GM19193 (cell line): Measurements from ENCODE around the gene ITGB6.

Experiments
- POLR2A ChIP-seq: IDR thresholded peaks from 4 replicates; pipeline ENCODE4 v1.6.1; 2011; ENCODE audit not compliant: insufficient read depth, insufficient read length; ENCODE audit errors: extremely low read depth

Gene ITGB6

DNA sequence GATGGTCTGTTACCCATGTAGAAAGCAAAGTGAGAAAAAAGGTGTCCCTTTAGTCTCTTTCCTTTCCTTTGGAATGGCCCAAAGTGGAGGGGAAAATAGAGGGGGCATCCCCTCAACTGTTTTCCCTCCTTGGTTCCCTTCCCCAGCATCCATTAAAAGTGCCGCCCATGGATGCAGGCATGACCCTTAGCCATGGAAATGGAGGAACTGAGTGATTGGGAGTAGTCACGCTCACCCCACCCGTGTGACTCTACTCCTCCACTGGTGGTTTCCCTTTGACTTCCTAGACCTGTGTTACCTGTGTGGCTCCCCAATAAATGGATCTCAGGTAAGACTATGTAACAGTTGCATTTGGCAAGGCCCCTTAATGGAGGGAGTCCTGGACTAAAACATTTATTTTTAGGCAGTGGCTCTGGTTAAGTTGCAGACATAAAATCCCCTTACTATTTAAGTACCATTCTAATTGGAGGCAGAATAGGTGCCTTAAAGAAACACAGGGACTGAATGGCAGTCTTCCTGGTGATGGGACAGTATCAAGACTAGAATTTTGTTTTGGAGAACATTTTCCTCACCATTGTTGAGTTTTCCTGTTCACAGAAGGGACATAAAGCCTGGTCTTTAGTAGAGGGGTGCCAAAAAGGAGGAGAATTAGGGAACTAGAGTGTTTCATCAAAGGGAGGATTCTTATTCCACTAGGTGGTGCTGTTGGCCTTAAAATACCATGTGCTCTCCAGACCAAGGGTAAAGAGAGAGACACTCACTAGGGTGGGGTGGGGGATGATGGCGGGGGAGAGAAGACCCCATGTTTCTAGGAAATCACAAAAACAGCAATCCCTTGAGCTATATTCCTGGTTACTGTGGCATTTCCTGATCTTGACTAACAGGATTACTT, 112.0 kb downstream of the ITGB6 start:
- TF ChIP-seq POLR2A, result no peak

DNA sequence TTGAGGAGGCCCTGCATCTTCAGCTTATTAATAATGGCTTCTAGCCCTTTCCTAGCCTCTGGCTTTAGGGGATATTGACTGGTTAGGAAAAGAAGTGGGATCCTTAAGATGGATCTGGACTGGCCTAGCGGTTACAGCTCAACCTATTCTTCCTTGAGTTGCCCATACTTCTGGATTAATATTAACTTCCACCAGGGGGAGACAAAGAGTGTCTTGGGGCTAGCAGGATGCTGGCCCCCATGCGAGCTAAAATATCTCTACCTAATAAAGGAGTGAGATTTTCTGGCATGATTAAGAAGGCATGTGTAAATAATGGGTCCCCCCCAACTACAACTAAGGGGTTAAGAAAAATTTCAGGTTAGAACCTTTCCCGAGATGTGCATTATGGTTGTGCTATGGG, 114.4 kb downstream of the ITGB6 start:
- no peak for TF ChIP-seq POLR2A

DNA sequence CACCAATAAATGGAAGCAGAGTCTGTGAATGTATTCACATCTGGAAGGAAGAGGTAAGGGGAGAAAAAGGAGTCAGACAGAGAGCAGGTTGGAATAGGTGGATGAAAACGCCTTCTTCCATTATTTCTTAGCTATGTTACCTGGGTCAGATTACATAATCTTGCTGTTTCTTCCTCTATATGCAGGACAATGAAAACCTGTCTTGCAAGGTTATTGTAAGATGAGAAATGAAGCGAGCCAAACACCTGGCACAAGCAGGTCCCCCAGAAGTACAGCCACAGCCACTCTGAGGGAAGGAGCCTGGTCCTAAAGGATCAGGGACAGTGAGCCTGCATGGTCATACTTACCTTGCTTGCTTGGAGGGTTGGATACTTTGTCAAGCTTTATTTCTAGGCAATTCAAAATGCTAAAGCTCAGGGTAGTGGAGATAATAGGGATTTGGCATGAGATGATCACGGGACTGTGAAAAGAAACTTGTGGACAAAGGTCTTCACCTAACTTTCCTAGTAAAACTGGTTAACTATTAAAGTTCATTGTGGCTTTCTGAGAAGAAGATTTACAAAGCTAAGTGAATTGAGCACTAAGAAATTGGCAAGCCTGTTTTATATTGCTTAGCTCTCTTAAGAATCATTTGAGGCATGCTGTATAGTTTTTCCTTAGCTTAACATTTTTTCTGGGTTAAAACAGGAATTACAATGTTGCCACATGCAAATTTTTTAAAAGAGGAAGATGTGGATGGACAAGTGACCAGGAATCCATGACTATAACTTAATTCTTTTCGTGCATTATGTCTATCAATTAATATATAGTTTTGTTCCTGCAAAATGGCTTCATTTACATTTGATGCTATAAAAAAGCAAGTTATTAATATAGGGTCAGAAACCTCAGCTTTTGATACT, 121.9 kb downstream of the ITGB6 start:
- TF ChIP-seq POLR2A, result no peak

DNA sequence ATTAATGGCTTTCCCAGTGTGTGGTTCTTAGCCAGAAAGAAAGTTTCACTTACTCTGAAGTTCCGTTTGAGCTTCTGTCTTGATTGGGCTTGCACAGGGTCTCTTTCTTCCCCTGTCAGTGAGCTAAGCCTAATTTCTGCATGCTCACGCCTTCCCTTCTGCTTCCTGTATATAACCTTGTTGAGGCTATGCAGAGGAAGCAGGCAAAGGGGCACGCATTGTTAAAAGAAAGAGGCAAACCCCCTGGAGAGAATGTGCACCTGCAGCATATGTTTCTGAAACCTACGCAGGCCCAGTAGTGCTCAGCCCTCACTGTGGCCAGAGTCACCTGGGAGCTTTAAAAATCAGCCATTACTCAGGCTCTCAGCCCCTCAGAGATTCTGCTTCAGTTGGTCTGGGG, 123.2 kb downstream of the ITGB6 start:
- no peak for TF ChIP-seq POLR2A

DNA sequence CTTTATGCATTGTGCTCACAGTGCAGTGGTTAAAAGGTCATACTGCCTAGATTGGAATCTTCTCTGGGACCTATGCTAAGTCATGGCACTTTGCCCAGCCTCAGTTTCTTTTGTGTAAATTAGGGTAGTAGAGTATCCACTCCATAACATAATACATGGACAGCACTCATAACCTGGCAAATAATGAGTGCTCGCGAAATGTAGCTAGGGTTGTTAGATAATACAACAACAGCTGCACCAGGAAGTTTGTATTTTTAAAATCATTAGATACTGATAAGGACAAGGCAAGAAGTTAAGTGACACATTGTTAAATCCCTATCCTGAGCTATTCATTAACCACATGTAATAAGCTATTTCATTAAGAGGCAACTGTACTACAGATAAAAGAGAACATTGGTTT, 123.8 kb downstream of the ITGB6 start:
- no peak for TF ChIP-seq POLR2A

DNA sequence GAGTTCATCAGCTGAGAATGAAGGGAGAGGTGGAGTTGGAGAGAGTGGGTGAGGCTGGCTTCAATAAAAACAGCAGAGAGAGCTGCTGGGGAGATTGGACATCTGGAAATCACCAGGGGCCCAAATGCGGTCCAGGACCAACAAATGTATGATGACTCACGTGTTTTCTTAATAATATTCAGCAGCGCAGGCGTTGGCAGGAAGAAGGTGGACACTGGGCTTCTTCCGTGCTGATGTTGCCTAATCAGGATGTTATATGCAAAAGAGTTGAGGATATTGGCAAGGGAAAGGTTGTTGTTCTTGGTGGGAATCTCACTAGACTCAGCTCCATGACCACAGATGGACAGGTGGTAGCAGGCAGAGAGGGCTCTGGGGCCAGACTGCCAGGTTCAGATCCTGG, 124.9 kb downstream of the ITGB6 start:
- TF ChIP-seq POLR2A, result no peak

DNA sequence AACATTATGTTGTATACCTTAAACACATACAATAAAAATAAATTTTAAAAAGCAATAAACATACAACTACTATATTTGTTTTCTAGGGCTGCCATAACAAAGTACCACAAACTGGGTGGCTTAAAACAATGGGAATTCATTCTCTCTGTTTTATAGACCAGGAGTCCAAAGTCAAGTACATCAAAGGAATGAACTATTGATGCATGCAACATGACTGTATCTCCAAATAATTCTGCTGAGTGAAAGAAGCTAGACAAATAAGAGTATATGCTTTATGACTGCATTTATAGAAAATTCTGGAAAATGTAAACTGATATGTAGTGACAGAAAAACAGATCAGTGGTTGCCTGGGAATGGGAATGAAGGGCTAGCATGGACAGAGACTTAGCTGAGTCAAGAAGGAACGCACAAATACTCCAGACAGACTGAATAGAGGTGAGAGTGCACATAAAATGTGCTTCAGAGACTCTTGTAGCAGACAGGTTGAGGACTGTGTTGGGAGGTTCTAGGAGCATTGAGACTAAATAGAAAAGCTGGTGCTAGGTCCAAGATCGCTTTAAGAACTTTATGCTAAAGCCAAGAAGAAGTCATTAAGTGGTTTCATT, 126.7 kb downstream of the ITGB6 start:
- TF ChIP-seq POLR2A, result no peak

DNA sequence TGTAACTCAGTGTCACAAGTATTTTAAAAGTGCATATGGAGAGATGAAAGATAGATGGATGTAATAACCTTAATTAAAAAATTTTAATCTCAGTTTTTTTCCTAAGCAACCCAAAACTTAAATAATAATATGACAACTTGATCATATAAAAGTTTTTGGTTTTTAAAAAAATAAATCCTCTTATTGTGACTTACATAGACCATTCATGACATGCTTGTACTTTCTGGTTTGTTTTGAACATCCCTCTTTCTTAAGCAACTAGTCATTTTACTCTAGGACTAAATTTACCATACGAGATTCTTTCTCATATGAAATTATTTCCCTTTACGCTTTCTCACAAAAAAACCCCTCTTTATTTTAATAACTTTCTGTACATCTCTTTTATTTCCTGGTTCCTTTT, 131.2 kb downstream of the ITGB6 start:
- no peak for TF ChIP-seq POLR2A

DNA sequence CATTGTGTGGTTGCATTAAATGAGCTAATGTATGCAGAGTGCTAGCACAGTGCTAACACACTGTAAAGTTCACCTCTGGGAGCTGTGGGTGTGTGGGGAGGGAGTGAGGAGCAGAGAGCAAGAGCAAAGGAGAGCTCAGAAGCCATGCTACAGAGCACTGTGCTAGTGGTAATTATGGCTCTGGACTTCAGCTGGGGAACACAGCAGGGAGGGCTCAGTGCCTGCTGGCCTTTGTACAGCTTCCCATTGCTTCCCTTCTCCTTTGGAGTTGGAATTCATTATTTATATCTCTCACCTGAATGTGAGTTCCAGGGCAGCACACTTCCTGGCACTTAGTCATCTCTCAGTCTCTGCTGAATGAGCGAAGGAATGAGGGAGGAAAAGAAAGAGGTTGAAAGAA, 135.2 kb downstream of the ITGB6 start:
- TF ChIP-seq POLR2A, result no peak

DNA sequence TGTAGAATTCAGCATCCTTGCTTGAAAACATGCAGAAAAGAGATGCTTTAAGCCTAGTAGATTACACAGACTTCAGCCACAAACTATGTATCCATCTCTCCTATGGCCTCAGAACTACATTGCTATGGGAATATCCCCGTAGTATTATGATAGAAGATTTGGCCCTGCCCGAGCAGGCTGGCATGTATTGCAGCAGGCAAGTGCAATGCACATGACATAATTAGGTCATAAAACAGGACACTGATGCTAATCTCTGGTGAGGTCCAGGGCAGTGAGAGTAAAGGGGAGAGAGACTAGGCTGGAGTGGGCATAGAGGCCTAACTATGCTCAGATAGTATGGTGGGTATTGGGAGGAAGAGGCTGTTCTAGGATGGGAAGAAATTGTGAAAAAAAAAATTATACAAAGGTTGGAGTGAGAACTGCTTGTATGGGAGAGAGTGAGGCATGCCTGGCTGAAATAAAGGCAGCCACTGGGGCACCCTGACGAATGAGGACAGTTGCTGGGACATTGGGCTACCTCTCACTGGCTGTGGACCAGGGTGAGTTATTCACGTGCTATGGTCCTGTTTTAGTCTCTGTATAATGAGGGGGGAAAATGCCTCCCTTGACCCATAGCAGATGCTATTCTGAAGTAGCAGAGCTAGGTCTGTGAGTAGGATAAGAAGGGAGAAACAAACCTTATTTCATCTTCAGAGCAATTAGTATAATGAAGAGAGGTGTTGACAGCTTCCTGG, 136.0 kb downstream of the ITGB6 start:
- no peak for TF ChIP-seq POLR2A

DNA sequence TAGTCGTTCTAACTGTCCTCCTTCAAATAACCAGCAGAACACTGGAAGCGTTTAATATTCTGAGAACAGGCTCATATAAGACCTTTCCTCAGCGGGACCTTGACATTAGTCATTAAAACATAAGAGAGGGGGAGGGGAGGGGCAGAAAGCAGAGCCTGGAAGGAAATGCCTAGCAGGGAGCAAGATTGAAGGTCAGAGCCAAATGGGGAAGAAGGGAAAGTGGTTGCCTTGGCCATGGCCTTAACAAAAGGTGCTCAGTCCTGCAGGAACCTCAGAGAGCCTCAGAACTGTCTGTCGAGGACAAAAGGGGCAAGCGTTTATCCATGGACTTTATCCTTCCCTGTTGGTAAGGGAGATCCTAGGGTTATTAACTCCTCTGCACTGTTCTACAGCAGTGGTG, 136.8 kb downstream of the ITGB6 start:
- TF ChIP-seq POLR2A, result no peak

DNA sequence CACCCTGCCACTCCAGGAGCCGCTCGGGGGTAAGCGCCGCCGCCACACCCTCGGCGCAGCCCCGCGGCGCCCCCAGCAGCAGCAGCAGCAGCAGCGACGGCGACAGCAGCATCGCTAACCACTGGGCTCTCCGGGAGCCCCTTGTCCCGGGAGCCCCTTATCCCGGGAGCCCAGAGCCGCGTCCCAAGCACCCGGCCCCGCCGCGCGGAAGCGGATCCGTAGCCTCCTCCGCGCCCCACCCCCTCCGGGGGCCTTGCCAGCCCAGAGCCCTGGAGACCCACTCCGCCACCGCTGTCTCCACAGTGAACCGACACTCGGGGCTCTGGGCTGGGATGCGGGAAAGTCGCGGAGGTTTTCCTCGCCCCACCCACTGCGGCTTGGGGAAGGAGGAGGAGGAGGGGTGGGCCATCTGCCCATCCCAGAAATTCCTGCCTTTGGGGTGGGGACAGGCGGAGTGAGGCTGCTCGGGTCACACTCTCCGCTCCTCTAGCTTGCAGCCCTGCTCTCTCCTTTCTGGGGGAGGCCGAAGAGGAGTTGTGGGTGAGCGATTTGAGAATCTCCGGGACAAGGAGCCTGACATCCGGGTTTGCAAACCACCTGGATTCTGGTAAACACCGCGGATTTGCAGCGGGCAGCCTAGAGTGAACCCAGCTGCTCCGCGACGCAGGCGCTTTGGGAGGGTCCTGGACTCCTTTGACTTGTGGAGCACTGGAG, 137.6 kb downstream of the ITGB6 start, which contains the start of gene PLA2R1:
Gene PLA2R1 (minus strand): TSS at position 324 of the 714 bp plus-strand sequence. CDS start 212 bp downstream, at position 112.
- TF ChIP-seq POLR2A, result no peak

DNA sequence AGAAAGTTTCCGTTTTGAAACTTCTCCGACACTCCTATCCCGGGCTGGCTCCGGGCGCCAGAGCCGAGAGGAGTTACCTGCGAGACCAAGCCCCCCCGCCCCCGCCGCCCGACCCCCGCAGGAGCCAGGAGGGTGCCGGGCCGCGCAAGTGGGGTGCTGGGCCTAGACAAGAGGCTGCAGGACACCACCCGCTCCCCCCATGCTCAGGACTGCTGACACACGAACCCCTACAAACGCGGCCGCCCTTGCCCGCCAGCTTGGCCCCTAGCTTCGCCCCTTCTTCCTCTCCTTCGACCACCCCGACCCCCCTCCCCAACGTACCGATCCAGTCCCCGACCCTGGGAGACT, 138.2 kb downstream of the ITGB6 start:
- TF ChIP-seq POLR2A, result no peak

DNA sequence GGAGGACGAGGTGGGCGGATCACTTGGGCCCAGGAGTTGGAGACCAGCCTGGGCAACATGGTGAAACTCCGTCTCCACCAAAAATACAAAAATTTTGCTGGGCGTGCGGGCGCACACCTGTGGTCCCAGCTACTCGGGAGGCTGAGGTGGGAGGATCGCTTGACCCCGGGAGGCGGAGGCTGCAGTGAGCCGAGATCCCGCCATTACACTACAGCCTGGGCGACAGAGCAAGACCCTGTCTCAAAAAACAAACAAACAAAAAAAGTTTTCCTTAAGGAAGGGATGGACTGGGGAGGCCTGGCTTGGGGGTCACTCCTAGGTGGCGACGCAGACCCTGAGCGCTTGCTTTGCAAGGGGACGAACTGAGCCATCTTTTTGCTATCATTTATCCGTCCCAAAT, 138.5 kb downstream of the ITGB6 start:
- no peak for TF ChIP-seq POLR2A
